Neural crest cell (in vitro differentiated cells): ENCODE results near the gene LDB2. TPM values are rescaled to one million over a fixed set of nuclear protein-coding genes. Genes with fewer than 3 reads are reported as not detected.

ENCODE experiments used
- DNase-seq: peaks from one replicate; pipeline ENCODE4 v3.0.0; 2021; ENCODE audit warnings: low read depth, mixed read lengths, low spot score
- H3K27ac Mint-ChIP-seq: one replicate; pipeline ENCODE4 v1.8.0; 2021; ENCODE audit warnings: mild to moderate bottlenecking, mixed read lengths; ENCODE audit not compliant: unreplicated experiment
- H3K27me3 Mint-ChIP-seq: 2 replicates; pipeline ENCODE4 v1.8.0; 2021; ENCODE audit warnings: low read depth, mild to moderate bottlenecking, mixed read lengths
- H3K36me3 Mint-ChIP-seq: 2 replicates; pipeline ENCODE4 v1.8.0; 2021; ENCODE audit warnings: low read depth, mild to moderate bottlenecking, mixed read lengths
- H3K4me1 Mint-ChIP-seq: 2 replicates; pipeline ENCODE4 v1.8.0; 2021; ENCODE audit warnings: mixed read lengths
- H3K4me3 Mint-ChIP-seq: one replicate; pipeline ENCODE4 v1.8.0; 2021; ENCODE audit warnings: mild to moderate bottlenecking, mixed read lengths
- H3K9me3 Mint-ChIP-seq: 2 replicates; pipeline ENCODE4 v1.8.0; 2021; ENCODE audit warnings: mixed read lengths
- CTCF ChIP-seq: fragments of 200-600 bp; sonication (generic); conservative IDR thresholded peaks from 2 replicates; pipeline ENCODE4 v1.5.0; 2021; ENCODE audit warnings: antibody characterized with exemption, mild to moderate bottlenecking
- total RNA-seq: library from RNA; stranded (reverse); gene quantifications from 2 replicates; pipeline ENCODE4 v1.2.1, GENCODE V29; 2021

The LDB2 gene
- total RNA-seq, 1 donor from 2014 or later: 12.7 TPM

GRCh38 chr4:16521156-16521915 is 377.1 kb downstream of the LDB2 start:
- TF ChIP-seq CTCF: no peak
- DNase-seq: no peak
- no peak overlapping the region for H3K4me3 Mint-ChIP-seq
- no peaks in the 10 kb centered on the region for H3K27me3 Mint-ChIP-seq
- no peaks in the 10 kb centered on the region for H3K36me3 Mint-ChIP-seq
- no peaks in the 10 kb centered on the region for H3K9me3 Mint-ChIP-seq
- no peak overlapping the region for H3K27ac Mint-ChIP-seq
- H3K4me1 Mint-ChIP-seq: no peaks in the 10 kb centered on the region

GRCh38 chr4:16516796-16517439 is 381.5 kb downstream of the LDB2 start:
- H3K4me3 Mint-ChIP-seq: no peak overlapping the region
- DNase-seq: no peak
- H3K36me3 Mint-ChIP-seq: no peaks in the 10 kb centered on the region
- H3K9me3 Mint-ChIP-seq: no peaks in the 10 kb centered on the region
- H3K4me1 Mint-ChIP-seq: no peaks in the 10 kb centered on the region
- peak; percentile 35 for TF ChIP-seq CTCF
- peak overlapping the region; percentile 31 for H3K27ac Mint-ChIP-seq
- no peaks in the 10 kb centered on the region for H3K27me3 Mint-ChIP-seq

GRCh38 chr4:16513876-16514275 is 384.6 kb downstream of the LDB2 start:
- no peak for TF ChIP-seq CTCF
- no peak overlapping the region for H3K4me3 Mint-ChIP-seq
- H3K36me3 Mint-ChIP-seq: peaks cover 3% of the 10 kb centered on the region
- no peaks in the 10 kb centered on the region for H3K4me1 Mint-ChIP-seq
- no peaks in the 10 kb centered on the region for H3K27me3 Mint-ChIP-seq
- H3K9me3 Mint-ChIP-seq: no peaks in the 10 kb centered on the region
- no peak for DNase-seq
- H3K27ac Mint-ChIP-seq: no peak overlapping the region

- H3K27ac Mint-ChIP-seq: no peak overlapping the region
- H3K4me3 Mint-ChIP-seq: no peak overlapping the region
- H3K9me3 Mint-ChIP-seq: peaks cover 3% of the 10 kb centered on the region
- DNase-seq: no peak
- peak; percentile 34 for TF ChIP-seq CTCF
- H3K4me1 Mint-ChIP-seq: no peaks in the 10 kb centered on the region
- H3K36me3 Mint-ChIP-seq: peaks cover 12% of the 10 kb centered on the region
- no peaks in the 10 kb centered on the region for H3K27me3 Mint-ChIP-seq
These were observed 389.5 kb downstream of the LDB2 start for GRCh38 chr4:16508968-16509367.

GRCh38 chr4:16505726-16506125 is 392.7 kb downstream of the LDB2 start:
- Mint-ChIP-seq H3K4me3 (no peak overlapping the region), H3K36me3 (peaks cover 16% of the 10 kb centered on the region), H3K4me1 (no peaks in the 10 kb centered on the region), H3K27ac (no peak overlapping the region), H3K27me3 (no peaks in the 10 kb centered on the region), H3K9me3 (peaks cover 3% of the 10 kb centered on the region)
- TF ChIP-seq CTCF: peak; percentile 30
- no peak for DNase-seq
